IMR-90 (cell line): Measurements from ENCODE around the gene ANKFN1. TPM values are rescaled to one million over a fixed set of nuclear protein-coding genes. Genes with fewer than 3 reads are reported as not detected.

Source experiments
- ATAC-seq: fragments of 200-7000 bp; cut with Tn5 transposase; 2 replicates; pipeline ENCODE4 v1.9.1; 2020; ENCODE audit warnings: low read depth, mild to moderate bottlenecking, moderate library complexity
- BruUV-seq: library from RNA; stranded (reverse); fragments of 400-500 nt; replicated peaks from 2 replicates; lab custom pipeline; 2021; lab: Mats Ljungman, UMichigan
- CTCF ChIA-PET: fragments of 300-600 bp; formaldehyde crosslinking; extraction: SDS; loops from one replicate; lab custom pipeline; 2021; ENCODE audit warnings: antibody characterized with exemption; lab: Yijun Ruan, JAX
- POLR2A ChIA-PET: fragments of 300-600 bp; sonication (Branson Sonifier 250); formaldehyde crosslinking; loops from one replicate; lab custom pipeline; 2022; ENCODE audit warnings: antibody characterized with exemption; ENCODE audit not compliant: unreplicated experiment; lab: Charles Lee
- DNase-seq: peaks from one replicate; pipeline ENCODE4 v3.0.0; 2013
- H2AFZ ChIP-seq: replicated peaks from 2 replicates; pipeline ENCODE3; 2013; ENCODE audit warnings: low read length, mild to moderate bottlenecking; ENCODE audit not compliant: poor library complexity
- H2AK5ac ChIP-seq: 2 replicates; pipeline ENCODE4 v1.6.1; 2013; ENCODE audit warnings: low read depth, low read length, inconsistent platforms
- H2AK9ac ChIP-seq: replicated peaks from 2 replicates; pipeline ENCODE3; 2013; ENCODE audit warnings: mild to moderate bottlenecking, low read depth, low read length, moderate library complexity; ENCODE audit not compliant: poor library complexity
- H2BK120ac ChIP-seq: 2 replicates; pipeline ENCODE4 v1.6.1; 2013; ENCODE audit warnings: low read depth, low read length, inconsistent platforms
- H2BK15ac ChIP-seq: 3 replicates; pipeline ENCODE4 v1.6.1; 2013; ENCODE audit warnings: low read depth, low read length, inconsistent platforms
- H2BK20ac ChIP-seq: 2 replicates; pipeline ENCODE4 v1.6.1; 2013; ENCODE audit warnings: low read depth, mild to moderate bottlenecking, inconsistent platforms, low read length, moderate library complexity
- H2BK5ac ChIP-seq: 2 replicates; pipeline ENCODE4 v1.6.1; 2013; ENCODE audit warnings: mild to moderate bottlenecking, low read depth, low read length, inconsistent platforms; ENCODE audit not compliant: poor library complexity, severe bottlenecking
- H3K14ac ChIP-seq: replicated peaks from 2 replicates; pipeline ENCODE4 v1.6.1; 2013; ENCODE audit warnings: low read depth, low read length, inconsistent platforms
- H3K18ac ChIP-seq: 2 replicates; pipeline ENCODE4 v1.6.1; 2013; ENCODE audit warnings: low read depth, low read length, control low read depth
- H3K23ac ChIP-seq: 2 replicates; pipeline ENCODE4 v1.6.1; 2013; ENCODE audit warnings: low read depth, low read length, inconsistent platforms
- H3K27ac ChIP-seq: 2 replicates; pipeline ENCODE4 v1.5.1; 2013; ENCODE audit warnings: mild to moderate bottlenecking, control low read depth, low read length; ENCODE audit not compliant: insufficient read depth
- H3K27me3 ChIP-seq: 2 replicates; pipeline ENCODE4 v1.6.1; 2013; ENCODE audit warnings: low read length; ENCODE audit not compliant: control insufficient read depth, insufficient read depth
- H3K36me3 ChIP-seq: 2 replicates; pipeline ENCODE4 v1.6.1; 2013; ENCODE audit warnings: low read length, mixed read lengths; ENCODE audit not compliant: control insufficient read depth, insufficient read depth
- H3K4ac ChIP-seq: 2 replicates; pipeline ENCODE4 v1.6.1; 2013; ENCODE audit warnings: low read depth, low read length, inconsistent platforms
- H3K4me1 ChIP-seq: 2 replicates; pipeline ENCODE4 v1.6.1; 2013; ENCODE audit warnings: low read length, mixed read lengths; ENCODE audit not compliant: control insufficient read depth, insufficient read depth
- H3K4me2 ChIP-seq: 2 replicates; pipeline ENCODE4 v1.6.1; 2013; ENCODE audit warnings: low read depth, mild to moderate bottlenecking, control low read depth, low read length, moderate library complexity
- H3K4me3 ChIP-seq: 2 replicates; pipeline ENCODE4 v1.5.1; 2013; ENCODE audit warnings: low read depth, mild to moderate bottlenecking, control low read depth, low read length, moderate library complexity; ENCODE audit not compliant: insufficient read depth
- H3K56ac ChIP-seq: 2 replicates; pipeline ENCODE4 v1.6.1; 2013; ENCODE audit warnings: low read length, inconsistent platforms; ENCODE audit not compliant: insufficient read depth; ENCODE audit errors: extremely low read depth
- H3K79me1 ChIP-seq, 2 experiments: 2 replicates each; pipeline ENCODE4 v1.6.1; 2013; ENCODE audit warnings: low read length in 2 of 2, inconsistent platforms in 1 of 2, low read depth in 1 of 2
- H3K9ac ChIP-seq: 2 replicates; pipeline ENCODE4 v1.6.1; 2013; ENCODE audit warnings: low read depth, low read length, control low read depth
- H3K9me1 ChIP-seq: 2 replicates; pipeline ENCODE4 v1.6.1; 2013; ENCODE audit warnings: low read length, inconsistent platforms; ENCODE audit not compliant: insufficient read depth
- H3K9me3 ChIP-seq: 2 replicates; pipeline ENCODE4 v1.6.1; 2013; ENCODE audit warnings: low read length; ENCODE audit not compliant: control insufficient read depth, insufficient read depth
- H4K20me1 ChIP-seq: 2 replicates; pipeline ENCODE4 v1.6.1; 2013; ENCODE audit warnings: low read length, inconsistent platforms; ENCODE audit not compliant: insufficient read depth
- H4K5ac ChIP-seq: 2 replicates; pipeline ENCODE4 v1.6.1; 2013; ENCODE audit warnings: mild to moderate bottlenecking, low read depth, low read length, control low read depth
- H4K8ac ChIP-seq, 2 experiments: 2 replicates each; pipeline ENCODE4 v1.6.1; 2013; ENCODE audit warnings: low read depth in 2 of 2, low read length in 2 of 2, control low read depth in 1 of 2, inconsistent platforms in 1 of 2
- H4K91ac ChIP-seq: 2 replicates; pipeline ENCODE4 v1.6.1; 2013; ENCODE audit warnings: low read depth, low read length, inconsistent platforms; ENCODE audit not compliant: insufficient read depth
- BHLHE40 ChIP-seq: fragments of 150-350 bp; IDR thresholded peaks from 2 replicates; pipeline ENCODE4 v1.6.1; 2016; ENCODE audit warnings: mild to moderate bottlenecking, low read depth, low read length
- CEBPB ChIP-seq: IDR thresholded peaks from 2 replicates; pipeline ENCODE4 v1.6.1; 2012; ENCODE audit warnings: low read depth, low read length, improper control_type of control experiment
- CHD1 ChIP-seq: IDR thresholded peaks from 2 replicates; pipeline ENCODE4 v1.6.1; 2012; ENCODE audit warnings: low read depth, low read length, improper control_type of control experiment
- MAFK ChIP-seq: IDR thresholded peaks from 2 replicates; pipeline ENCODE4 v1.6.1; 2012; ENCODE audit warnings: low read depth, low read length, improper control_type of control experiment
- NFE2L2 ChIP-seq: fragments of 150-350 bp; IDR thresholded peaks from 2 replicates; pipeline ENCODE4 v1.6.1; 2016; ENCODE audit warnings: low read depth, mild to moderate bottlenecking, low read length
- POLR2A ChIP-seq: IDR thresholded peaks from 2 replicates; pipeline ENCODE4 v1.6.1; 2012; ENCODE audit warnings: mild to moderate bottlenecking, low read depth, low read length
- RAD21 ChIP-seq: IDR thresholded peaks from 2 replicates; pipeline ENCODE4 v1.6.1; 2012; ENCODE audit warnings: low read length, improper control_type of control experiment
- RCOR1 ChIP-seq: IDR thresholded peaks from 2 replicates; pipeline ENCODE4 v1.6.1; 2012; ENCODE audit warnings: mild to moderate bottlenecking, low read length, improper control_type of control experiment; ENCODE audit not compliant: insufficient replicate concordance
- WGBS, 2 experiments: methylation state at CpG; one replicate each; pipeline versions ENCODE4 v1.1.5 to v1.1.7; 2013; ENCODE audit warnings: missing lambda C conversion rate in 2 of 2; ENCODE audit not compliant: insufficient read length in 1 of 2; ENCODE audit errors: extremely low coverage in 2 of 2; 5-methylcytosine and 5-hydroxymethylcytosine counted together
- dilution Hi-C: fragments of 300-500 bp; cut with HindIII; formaldehyde crosslinking; loops from one replicate; pipeline ENCODE4 v1.14.3; 2018; ENCODE audit warnings: low sequenced_read_pairs; ENCODE audit not compliant: unreplicated experiment
- in situ Hi-C: fragments of 300-500 bp; cut with MboI; formaldehyde crosslinking; loops from 3 replicates; pipeline ENCODE4 v1.14.3; 2019; ENCODE audit warnings: low sequenced_read_pairs, inconsistent platforms, mixed read lengths
- intact Hi-C: fragments of 100-400 bp; cut with micrococcal nuclease; formaldehyde crosslinking; loops from 2 replicates; pipeline ENCODE4 v1.10.0; 2022
- polyA plus RNA-seq, 3 experiments: library from polyadenylated mRNA; depleted of rRNA; stranded (reverse); fragments of >200 nt; gene quantifications; 2 replicates each; pipeline ENCODE4 v1.2.3, GENCODE V29; 2012; ENCODE audit warnings: low replicate concordance in 1 of 3
- total RNA-seq: library from RNA; depleted of rRNA; stranded (reverse); fragments of >200 nt; gene quantifications from 2 replicates; pipeline ENCODE4 v1.2.3, GENCODE V29; 2012
- TF ChIP-seq, protein P1 (sequence below): fragments of 150-350 bp; IDR thresholded peaks from 2 replicates; pipeline ENCODE4 v1.6.1; 2016; ENCODE audit warnings: low read depth, mild to moderate bottlenecking, low read length, moderate library complexity, borderline replicate concordance
- TF ChIP-seq, protein P2 (sequence below): conservative IDR thresholded peaks from 2 replicates; pipeline ENCODE4 v1.5.1; 2012; ENCODE audit warnings: mild to moderate bottlenecking, low read depth, low read length, improper control_type of control experiment

The ANKFN1 gene
- total and polyA plus RNA-seq, 2 of the 4 experiments (the other 2 are of a cell fraction), result not detected

DNA sequence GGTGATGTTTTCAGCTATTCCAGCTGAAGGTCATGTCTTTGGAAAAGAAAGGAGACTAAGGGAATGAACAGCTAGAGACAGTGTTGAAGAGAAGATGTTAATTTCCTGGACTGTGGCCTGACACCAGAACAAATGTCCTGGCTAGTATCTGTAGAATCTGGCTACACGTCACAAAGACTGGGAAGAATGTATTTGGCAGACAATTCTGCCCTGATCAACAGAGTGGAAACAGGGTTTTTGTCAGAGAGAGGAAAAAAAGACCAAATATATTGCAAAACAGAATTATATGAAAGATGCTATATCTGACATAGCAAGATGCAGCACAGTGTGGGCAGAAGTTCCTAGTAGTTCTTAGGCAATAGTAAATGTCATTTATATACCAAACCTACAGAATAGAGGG is 17.0 kb upstream of the ANKFN1 start:
- no peak overlapping the region for H3K9ac ChIP-seq
- no peaks in the 10 kb centered on the region for H3K36me3 ChIP-seq
- no peak overlapping the region for H2BK120ac ChIP-seq
- H2BK15ac ChIP-seq, result no peak overlapping the region
- no peak overlapping the region for H3K4me3 ChIP-seq
- no peak overlapping the region for H4K91ac ChIP-seq
- no peak overlapping the region for H3K4ac ChIP-seq
- no peak overlapping the region for H3K27ac ChIP-seq
- dilution Hi-C loops (no loop called here), intact Hi-C loops (no loop called here), in situ Hi-C loops (no loop called here)
- H2AK5ac ChIP-seq, result no peak overlapping the region
- H4K5ac ChIP-seq, result no peak overlapping the region
- no peak for DNase-seq
- no peaks in the 10 kb centered on the region for H3K27me3 ChIP-seq
- no peaks in the 10 kb centered on the region for H3K79me1 ChIP-seq
- no CpG with 5 or more reads among the region's 1 CpG for WGBS, 2 experiments
- no peak overlapping the region for H3K56ac ChIP-seq
- H3K14ac ChIP-seq, result no peak overlapping the region
- H2BK5ac ChIP-seq, result no peak overlapping the region
- TF ChIP-seq CHD1, result no peak
- no peak for TF ChIP-seq CEBPB
- no peak for TF ChIP-seq RAD21
- TF ChIP-seq MAFK, result no peak
- TF ChIP-seq RCOR1, result no peak
- TF ChIP-seq BHLHE40, result no peak
- TF ChIP-seq, protein P1, sequence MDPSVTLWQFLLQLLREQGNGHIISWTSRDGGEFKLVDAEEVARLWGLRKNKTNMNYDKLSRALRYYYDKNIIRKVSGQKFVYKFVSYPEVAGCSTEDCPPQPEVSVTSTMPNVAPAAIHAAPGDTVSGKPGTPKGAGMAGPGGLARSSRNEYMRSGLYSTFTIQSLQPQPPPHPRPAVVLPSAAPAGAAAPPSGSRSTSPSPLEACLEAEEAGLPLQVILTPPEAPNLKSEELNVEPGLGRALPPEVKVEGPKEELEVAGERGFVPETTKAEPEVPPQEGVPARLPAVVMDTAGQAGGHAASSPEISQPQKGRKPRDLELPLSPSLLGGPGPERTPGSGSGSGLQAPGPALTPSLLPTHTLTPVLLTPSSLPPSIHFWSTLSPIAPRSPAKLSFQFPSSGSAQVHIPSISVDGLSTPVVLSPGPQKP, result no peak
- no peak for TF ChIP-seq NFE2L2
- TF ChIP-seq POLR2A, result no peak
- TF ChIP-seq, protein P2, sequence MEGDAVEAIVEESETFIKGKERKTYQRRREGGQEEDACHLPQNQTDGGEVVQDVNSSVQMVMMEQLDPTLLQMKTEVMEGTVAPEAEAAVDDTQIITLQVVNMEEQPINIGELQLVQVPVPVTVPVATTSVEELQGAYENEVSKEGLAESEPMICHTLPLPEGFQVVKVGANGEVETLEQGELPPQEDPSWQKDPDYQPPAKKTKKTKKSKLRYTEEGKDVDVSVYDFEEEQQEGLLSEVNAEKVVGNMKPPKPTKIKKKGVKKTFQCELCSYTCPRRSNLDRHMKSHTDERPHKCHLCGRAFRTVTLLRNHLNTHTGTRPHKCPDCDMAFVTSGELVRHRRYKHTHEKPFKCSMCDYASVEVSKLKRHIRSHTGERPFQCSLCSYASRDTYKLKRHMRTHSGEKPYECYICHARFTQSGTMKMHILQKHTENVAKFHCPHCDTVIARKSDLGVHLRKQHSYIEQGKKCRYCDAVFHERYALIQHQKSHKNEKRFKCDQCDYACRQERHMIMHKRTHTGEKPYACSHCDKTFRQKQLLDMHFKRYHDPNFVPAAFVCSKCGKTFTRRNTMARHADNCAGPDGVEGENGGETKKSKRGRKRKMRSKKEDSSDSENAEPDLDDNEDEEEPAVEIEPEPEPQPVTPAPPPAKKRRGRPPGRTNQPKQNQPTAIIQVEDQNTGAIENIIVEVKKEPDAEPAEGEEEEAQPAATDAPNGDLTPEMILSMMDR, result no peak
- H3K4me1 ChIP-seq, result peaks cover 3% of the 10 kb centered on the region; the same call in 1 of the 2 replicates
- no peak overlapping the region for H2BK20ac ChIP-seq
- H2AK9ac ChIP-seq, result no peak overlapping the region
- H2AFZ ChIP-seq, result no peak overlapping the region
- no peak for ATAC-seq
- H3K9me3 ChIP-seq, result no peaks in the 10 kb centered on the region
- no TSS peak for BruUV-seq
- H3K4me2 ChIP-seq, result no peak overlapping the region
- H4K8ac ChIP-seq, result no peak overlapping the region
- ChIA-PET POLR2A (no interaction called here), CTCF (no interaction called here)
- H3K18ac ChIP-seq, result no peak overlapping the region
- H3K9me1 ChIP-seq, result peaks cover 4% of the 10 kb centered on the region; the same call in 1 of the 2 replicates
- no peak overlapping the region for H3K23ac ChIP-seq
- H4K20me1 ChIP-seq, result no peaks in the 10 kb centered on the region
